Mononuclear cell (primary cell): ENCODE results near the gene CXCR6. TPM values are rescaled to one million over a fixed set of nuclear protein-coding genes. Genes with fewer than 3 reads are reported as not detected.

ENCODE experiments used
- H3K27me3 ChIP-seq: 2 replicates; pipeline ENCODE4 v1.6.0; 2011; ENCODE audit warnings: low read length, control low read depth; ENCODE audit not compliant: insufficient read depth
- H3K4me1 ChIP-seq: 2 replicates; pipeline ENCODE4 v1.5.1; 2011; ENCODE audit warnings: mild to moderate bottlenecking, low read length, control low read depth; ENCODE audit not compliant: insufficient read depth
- H3K4me3 ChIP-seq: 2 replicates; pipeline ENCODE4 v1.5.1; 2011; ENCODE audit warnings: mild to moderate bottlenecking, low read length, moderate library complexity
- H3K9me3 ChIP-seq: 2 replicates; pipeline ENCODE4 v1.5.1; 2011; ENCODE audit warnings: low read depth, mild to moderate bottlenecking, control low read depth, low read length
- total RNA-seq: library from RNA; depleted of rRNA; stranded (reverse); fragments of >200 nt; gene quantifications from one replicate; pipeline ENCODE4 v1.2.3, GENCODE V29; 2012

CXCR6 gene
- total RNA-seq, 1 donor, result 5.2 TPM

DNA sequence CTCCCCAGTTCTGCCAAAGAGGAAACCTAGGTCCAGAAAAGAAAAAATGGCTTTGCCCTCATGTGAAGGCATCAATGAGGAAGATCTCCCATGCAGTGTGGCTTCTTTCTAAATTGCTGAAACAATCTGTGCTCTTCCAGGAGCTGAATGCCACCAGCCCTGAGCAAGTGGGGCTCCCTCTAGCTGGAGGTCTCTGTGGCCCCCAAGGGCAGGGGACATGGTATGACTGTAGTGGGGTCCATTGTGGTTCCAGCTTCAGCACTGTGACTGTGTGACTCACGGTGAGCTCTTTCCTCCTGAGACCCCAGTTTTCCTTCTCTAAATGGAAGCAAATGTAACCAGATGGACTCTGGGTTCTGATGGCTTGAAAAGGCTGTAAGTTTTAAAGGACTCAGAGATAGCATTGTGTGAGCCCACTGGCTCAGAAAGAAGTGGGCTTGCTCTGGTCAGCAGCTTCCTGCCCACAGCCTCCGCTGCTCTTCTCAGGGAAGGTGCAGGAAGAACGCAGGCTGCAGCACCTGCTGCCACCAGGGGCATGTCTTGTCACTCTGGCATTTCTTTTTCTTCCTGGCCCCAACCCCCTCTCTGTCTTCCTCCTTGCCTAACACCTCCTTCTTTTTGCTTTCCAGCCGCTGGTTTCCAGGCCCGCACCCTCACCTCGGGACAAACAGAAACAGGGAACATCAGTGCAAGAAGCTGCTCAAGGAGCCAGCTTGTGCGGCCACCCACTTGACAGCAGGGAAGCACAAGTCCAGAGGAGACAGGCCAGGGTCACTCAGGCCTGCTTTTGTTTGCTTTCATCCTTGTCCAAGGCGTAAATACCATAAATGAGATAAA lies 5.8 kb upstream of the CXCR6 start:
- Histone ChIP-seq H3K4me3 (no peak overlapping the region), H3K4me1 (peaks cover 14% of the 10 kb centered on the region), H3K27me3 (no peaks in the 10 kb centered on the region), H3K9me3 (no peaks in the 10 kb centered on the region)

DNA sequence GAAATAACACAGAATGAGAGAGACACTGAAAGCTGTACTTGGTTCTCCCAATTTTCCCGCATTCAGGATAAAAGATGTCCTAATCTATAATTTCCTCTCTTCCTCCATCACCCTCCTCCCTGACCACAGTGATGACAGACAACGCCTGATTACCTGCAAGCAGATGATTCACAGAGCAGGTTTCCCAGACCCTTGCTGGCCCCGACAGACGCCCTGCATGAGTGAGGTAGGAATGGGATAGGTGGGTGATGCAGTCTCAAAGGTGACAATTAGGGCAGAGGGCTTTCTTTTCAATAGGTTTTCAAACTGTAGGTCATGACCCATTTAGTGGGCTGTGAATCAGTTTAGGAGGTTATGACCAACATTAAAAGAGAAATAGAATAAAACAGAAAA lies 5.2 kb upstream of the CXCR6 start:
- no peaks in the 10 kb centered on the region for H3K27me3 ChIP-seq
- peaks cover 12% of the 10 kb centered on the region for H3K4me1 ChIP-seq
- H3K9me3 ChIP-seq, result no peaks in the 10 kb centered on the region
- H3K4me3 ChIP-seq, result no peak overlapping the region

DNA sequence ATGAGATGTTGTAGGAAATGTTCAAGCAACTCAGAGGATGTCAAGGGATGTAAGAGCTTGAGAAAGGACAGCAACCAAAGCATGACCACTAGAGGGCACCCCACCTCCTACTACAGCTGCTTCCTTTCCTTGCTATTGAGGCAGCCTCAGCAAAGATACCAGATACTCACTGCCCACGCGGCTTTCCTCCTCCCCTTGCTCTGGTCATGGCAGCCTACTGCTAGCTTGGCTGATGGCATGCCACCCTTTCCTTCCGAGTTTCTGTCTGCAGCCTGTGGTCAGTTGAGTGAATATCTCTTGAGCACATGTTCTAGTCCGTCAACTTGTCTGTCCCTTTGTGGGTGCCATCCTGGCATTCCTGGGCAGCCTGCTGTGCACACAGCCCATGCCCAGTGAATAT lies 4.4 kb upstream of the CXCR6 start:
- Histone ChIP-seq H3K4me3 (no peak overlapping the region), H3K9me3 (no peaks in the 10 kb centered on the region), H3K4me1 (peaks cover 18% of the 10 kb centered on the region), H3K27me3 (no peaks in the 10 kb centered on the region)

DNA sequence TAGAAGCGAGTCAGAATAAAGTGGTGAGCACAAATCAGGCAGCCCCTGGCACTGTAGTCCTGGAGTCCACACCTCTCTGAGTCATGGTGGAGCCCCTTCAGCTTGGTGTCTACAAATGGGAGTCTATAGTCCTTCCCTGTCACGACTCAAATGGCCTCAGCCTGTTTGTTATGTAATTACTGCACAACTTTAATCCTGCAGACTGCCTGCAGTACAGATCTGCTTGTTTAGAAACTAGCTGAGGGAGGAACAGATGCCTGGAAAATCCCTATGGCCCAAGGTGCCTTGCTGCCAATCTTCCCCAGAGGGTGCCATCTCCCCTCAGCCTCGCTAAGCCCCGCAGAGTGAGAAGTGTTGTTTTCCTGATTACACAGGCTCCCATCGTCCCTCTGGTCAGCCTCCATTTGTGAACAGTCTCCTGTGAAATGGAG lies 3.9 kb upstream of the CXCR6 start:
- Histone ChIP-seq H3K9me3 (no peaks in the 10 kb centered on the region), H3K4me3 (no peak overlapping the region), H3K4me1 (peaks cover 18% of the 10 kb centered on the region), H3K27me3 (no peaks in the 10 kb centered on the region)

DNA sequence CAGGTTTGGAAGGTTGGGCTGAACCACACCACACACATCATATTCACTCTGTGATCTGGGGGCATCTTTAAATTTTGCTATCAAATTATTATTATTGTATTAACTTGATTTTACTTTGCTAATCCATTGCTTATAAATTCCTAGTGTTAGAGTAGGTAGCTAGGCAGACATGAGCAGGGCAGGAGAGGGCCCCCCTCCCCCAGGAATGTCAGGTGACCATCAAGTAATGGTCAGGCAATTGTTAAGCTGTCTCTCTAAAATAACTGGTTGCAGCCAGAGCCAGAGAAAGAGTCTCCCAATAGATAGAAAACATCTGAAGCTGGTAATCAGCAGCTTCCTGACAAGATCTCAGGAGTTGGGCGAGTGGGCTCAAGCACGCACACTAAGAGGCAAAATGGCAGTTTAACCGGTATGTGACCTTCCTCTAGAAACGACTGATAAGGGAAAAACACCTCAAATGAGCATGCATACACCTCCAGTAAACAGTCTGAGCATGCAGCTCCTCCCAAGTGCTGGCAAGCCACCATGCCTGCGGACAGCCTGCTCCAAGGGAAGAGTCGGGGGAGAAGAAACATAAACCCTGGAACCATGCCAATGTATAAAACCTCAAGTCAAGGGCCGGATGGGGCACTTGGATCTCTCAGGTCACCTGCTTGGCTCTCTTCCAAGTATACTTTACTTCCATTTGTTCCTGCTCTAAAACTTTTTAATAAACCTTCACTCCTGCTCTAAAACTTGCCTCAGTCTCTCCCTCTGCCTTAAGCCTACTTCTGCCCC lies 3.1 kb upstream of the CXCR6 start:
- no peaks in the 10 kb centered on the region for H3K9me3 ChIP-seq
- H3K27me3 ChIP-seq, result no peaks in the 10 kb centered on the region
- H3K4me1 ChIP-seq, result peaks cover 18% of the 10 kb centered on the region
- H3K4me3 ChIP-seq, result no peak overlapping the region

DNA sequence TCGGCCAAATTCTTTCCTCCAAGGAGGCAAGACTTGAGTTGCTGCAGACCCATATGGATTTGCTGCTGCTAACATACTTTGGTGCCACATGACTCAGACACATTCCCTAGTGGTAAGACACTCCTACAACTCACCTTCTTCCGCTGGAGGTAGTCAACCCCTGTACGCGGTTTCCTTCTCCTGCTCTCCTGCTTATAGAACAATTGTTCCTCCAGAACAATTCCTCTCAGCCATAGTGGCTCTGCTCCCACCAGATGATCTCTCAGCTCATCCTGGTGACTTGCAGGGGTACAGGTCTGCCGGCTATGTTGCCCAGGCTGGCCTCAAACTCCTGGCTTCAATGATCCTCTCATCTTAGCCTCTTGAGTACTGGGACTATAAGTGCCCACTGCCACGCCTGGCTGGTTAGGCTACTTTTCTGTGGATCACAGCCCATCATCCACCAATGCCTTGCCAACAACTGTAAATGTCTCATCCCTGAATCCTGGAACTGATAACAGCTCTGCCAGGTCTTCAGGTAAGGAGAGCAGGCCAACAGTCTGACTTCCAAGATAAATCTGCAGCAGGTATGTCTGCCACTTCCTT lies 2.4 kb upstream of the CXCR6 start:
- no peaks in the 10 kb centered on the region for H3K9me3 ChIP-seq
- H3K4me3 ChIP-seq, result no peak overlapping the region

DNA sequence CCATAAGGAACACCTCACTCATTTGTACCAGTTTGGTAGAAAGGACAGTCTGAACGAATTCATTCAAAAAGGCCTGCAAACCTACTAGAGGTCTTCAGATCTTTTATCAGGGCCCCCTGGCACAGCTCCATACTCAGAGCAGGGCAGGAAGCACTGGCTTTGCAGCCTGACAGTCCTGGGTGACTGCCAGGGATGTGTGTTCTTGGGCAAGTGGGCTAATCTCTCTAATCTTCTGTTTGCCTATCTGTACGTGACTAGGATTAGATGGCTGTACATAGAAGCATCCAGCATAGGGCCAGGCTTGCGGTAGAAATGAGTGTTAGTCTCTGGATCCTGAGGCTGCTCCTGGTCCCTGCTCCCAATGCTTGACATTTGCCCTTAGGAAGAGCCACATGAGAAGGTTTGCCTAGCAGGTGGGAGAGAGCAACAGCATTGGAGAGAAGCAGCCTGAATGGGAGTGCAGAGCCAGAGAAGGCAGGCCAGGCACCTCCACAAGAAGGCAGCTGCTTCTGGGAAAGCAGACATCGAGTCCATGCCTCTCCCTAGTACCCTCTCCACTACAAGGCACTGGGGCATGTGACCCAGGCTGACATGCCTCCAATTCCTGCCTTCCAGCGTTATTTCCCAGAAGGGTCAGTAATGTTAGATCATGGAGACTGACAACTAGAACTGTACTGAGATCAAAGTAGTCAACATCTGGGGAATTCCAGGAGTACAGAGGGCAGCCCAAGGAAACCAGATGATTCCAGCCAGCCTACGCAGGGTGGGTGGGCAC lies 1.0 kb upstream of the CXCR6 start:
- Histone ChIP-seq H3K9me3 (no peaks in the 10 kb centered on the region), H3K4me3 (no peak overlapping the region), H3K27me3 (no peaks in the 10 kb centered on the region), H3K4me1 (peaks cover 18% of the 10 kb centered on the region)

More for the DNA sequence above, 2.4 kb upstream of the CXCR6 start:
- Histone ChIP-seq H3K27me3 (no peaks in the 10 kb centered on the region), H3K4me1 (peaks cover 18% of the 10 kb centered on the region)

DNA sequence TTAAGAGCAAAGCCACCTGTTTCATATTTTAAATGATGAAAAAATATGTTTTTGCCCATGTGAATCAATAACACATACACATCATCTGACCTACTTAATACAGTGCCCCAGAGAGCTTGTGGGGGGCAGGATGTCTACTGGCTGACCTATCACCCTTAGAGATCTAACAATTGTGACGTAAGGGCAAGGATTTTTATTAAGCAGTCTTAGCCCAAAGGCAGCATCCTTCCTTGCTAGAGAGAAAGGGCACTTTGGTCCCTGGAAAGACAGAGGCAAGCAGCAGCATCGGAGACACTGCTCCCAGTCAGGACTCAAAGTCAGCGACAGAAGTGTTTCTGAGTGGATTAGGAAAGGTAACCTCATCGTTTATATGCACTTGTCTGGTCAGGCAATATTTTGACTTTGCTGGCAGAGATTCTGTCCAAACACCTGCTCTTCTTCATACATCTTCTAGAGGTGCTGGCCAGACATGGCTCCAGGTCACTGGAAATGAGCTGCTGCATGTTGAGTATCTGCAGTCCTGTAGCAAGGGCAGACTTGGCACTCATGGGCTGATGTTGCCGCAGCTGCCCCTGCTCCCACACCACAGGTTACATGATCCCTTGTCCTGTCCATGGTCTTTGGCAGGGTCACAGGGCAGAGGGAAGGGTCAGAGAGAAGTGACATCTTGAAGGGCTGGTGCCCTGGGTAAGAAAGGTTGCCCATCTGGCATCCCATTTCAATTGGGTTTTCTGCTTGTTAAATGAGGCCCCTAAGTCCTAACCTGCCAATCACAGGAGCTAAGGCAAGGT lies 1.8 kb downstream of the CXCR6 start:
- Histone ChIP-seq H3K4me1 (peaks cover 23% of the 10 kb centered on the region), H3K27me3 (no peaks in the 10 kb centered on the region), H3K4me3 (no peak overlapping the region), H3K9me3 (no peaks in the 10 kb centered on the region)

DNA sequence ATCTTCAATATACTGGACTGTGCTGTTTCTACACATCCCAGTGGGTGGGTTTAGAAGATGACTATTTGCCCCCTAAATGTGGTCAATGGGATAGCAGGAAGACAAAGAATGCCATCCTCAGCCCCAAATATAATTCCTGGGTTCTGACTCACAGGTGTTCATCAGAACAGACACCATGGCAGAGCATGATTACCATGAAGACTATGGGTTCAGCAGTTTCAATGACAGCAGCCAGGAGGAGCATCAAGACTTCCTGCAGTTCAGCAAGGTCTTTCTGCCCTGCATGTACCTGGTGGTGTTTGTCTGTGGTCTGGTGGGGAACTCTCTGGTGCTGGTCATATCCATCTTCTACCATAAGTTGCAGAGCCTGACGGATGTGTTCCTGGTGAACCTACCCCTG lies 3.0 kb downstream of the CXCR6 start:
- Histone ChIP-seq H3K4me1 (peaks cover 33% of the 10 kb centered on the region), H3K9me3 (no peaks in the 10 kb centered on the region), H3K4me3 (no peak overlapping the region), H3K27me3 (no peaks in the 10 kb centered on the region)

DNA sequence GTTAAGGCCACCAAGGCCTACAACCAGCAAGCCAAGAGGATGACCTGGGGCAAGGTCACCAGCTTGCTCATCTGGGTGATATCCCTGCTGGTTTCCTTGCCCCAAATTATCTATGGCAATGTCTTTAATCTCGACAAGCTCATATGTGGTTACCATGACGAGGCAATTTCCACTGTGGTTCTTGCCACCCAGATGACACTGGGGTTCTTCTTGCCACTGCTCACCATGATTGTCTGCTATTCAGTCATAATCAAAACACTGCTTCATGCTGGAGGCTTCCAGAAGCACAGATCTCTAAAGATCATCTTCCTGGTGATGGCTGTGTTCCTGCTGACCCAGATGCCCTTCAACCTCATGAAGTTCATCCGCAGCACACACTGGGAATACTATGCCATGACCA lies 3.6 kb downstream of the CXCR6 start:
- no peak overlapping the region for H3K4me3 ChIP-seq
- no peaks in the 10 kb centered on the region for H3K9me3 ChIP-seq
- peaks cover 38% of the 10 kb centered on the region for H3K4me1 ChIP-seq
- H3K27me3 ChIP-seq, result no peaks in the 10 kb centered on the region

DNA sequence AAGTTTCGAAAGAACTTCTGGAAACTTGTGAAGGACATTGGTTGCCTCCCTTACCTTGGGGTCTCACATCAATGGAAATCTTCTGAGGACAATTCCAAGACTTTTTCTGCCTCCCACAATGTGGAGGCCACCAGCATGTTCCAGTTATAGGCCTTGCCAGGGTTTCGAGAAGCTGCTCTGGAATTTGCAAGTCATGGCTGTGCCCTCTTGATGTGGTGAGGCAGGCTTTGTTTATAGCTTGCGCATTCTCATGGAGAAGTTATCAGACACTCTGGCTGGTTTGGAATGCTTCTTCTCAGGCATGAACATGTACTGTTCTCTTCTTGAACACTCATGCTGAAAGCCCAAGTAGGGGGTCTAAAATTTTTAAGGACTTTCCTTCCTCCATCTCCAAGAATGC lies 4.1 kb downstream of the CXCR6 start:
- H3K27me3 ChIP-seq, result no peaks in the 10 kb centered on the region
- H3K4me3 ChIP-seq, result no peak overlapping the region
- H3K4me1 ChIP-seq, result peaks cover 34% of the 10 kb centered on the region
- H3K9me3 ChIP-seq, result no peaks in the 10 kb centered on the region

DNA sequence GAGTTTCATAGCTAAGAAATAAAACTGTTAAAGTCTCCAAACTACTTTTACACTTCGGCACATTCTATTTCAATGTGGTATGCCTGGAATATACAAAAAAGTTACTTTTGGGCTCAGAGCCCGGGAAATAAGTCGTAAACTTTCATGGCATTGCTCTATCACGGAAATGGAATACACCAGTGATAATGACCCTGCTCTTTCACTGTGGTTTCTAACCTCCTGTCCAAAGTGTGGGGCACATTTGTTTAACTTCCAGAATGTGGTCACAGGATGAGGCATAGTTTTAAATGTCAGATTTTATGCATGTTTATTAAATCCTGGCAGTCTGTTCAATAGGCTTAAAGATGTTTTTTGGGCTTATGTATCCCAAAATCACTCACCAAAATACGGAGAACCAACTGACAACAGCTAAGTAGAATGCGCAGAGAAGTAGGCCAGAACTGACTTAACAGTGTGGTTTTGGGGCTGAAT lies 5.1 kb downstream of the CXCR6 start:
- no peaks in the 10 kb centered on the region for H3K9me3 ChIP-seq
- no peaks in the 10 kb centered on the region for H3K27me3 ChIP-seq
- H3K4me1 ChIP-seq, result peaks cover 28% of the 10 kb centered on the region
- no peak overlapping the region for H3K4me3 ChIP-seq

DNA sequence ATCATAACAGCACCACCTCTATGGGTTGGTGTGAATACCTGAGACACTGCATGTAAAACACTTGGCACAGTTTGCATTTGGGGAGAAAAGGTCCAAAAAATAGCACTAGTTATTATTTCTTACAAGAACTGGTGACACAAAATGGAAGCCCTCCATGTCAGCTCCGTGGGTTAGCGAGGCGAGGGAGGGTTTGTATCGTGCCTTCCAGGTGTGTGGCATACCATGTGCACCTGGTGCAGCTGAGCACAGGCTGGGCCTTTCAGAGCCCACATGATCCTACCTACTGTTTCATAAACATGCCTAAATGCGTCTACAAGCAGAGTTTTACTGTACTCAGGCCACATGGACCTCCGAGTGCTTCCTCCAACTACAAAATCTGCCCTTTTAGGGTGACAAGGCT lies 5.6 kb downstream of the CXCR6 start:
- no peaks in the 10 kb centered on the region for H3K9me3 ChIP-seq
- no peaks in the 10 kb centered on the region for H3K27me3 ChIP-seq
- H3K4me3 ChIP-seq, result no peak overlapping the region
- peaks cover 25% of the 10 kb centered on the region for H3K4me1 ChIP-seq

DNA sequence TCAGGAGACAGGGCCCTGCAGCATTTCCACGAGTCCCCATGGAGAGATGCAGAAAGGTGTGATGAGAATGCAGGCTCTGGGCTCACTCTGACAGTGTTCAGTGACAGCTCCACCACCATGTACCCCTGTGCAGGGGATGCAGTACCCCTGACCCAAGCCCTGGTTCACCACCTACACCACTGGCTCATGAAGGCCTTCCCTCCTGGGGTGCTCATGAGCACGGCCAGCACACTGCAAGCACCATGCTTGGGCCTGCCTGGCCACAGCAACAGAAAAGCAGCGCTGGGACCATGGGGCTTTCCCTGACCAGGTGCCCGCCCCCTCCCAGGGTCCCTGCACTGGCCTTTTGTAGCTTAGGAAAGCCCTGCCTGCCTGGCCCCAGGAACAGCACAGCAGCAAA lies 6.2 kb downstream of the CXCR6 start:
- no peak overlapping the region for H3K4me3 ChIP-seq
- no peaks in the 10 kb centered on the region for H3K9me3 ChIP-seq
- peaks cover 25% of the 10 kb centered on the region for H3K4me1 ChIP-seq
- no peaks in the 10 kb centered on the region for H3K27me3 ChIP-seq
